ENCODE measurements around the gene TRIM63. TPM values are rescaled to one million over a fixed set of nuclear protein-coding genes. Genes with fewer than 3 reads are reported as not detected.

The TRIM63 gene
- total and polyA plus RNA-seq, 2 of the 8 experiments (the other 6 are each of a cell fraction or from before 2014, with no cell fraction given), result not detected

Small RNAs within 50 kb of the gene (small RNA-seq; reads per million reads assigned to genes)
- gene RF00283 (ENCODE audit: insufficient read depth) (not detected), gene RF00492 (ENCODE audit: insufficient read depth) (not detected)

Other genes with a start within 250 kb of the TRIM63 start
- gene MTFR1L, start 247.7 kb downstream of the TRIM63 start, total RNA-seq (2021; fragmentation: NEBNext Ultra II Directional; extraction: Animal tissue kit (Norgen Biotek cat#: 25700)), result 20.8 and 23.1 TPM in 2 replicates
- 23.1 and 39.9 TPM in 2 replicates for gene MTFR1L, start 247.7 kb downstream of the TRIM63 start, polyA plus RNA-seq (2011; rRNA removed)
- 22.9 and 23.2 TPM in 2 replicates for gene AUNIP, start 208.2 kb downstream of the TRIM63 start, total RNA-seq (2021; fragmentation: NEBNext Ultra II Directional; extraction: Animal tissue kit (Norgen Biotek cat#: 25700))
- 15.4 and 18.6 TPM in 2 replicates for gene AUNIP, start 208.2 kb downstream of the TRIM63 start, polyA plus RNA-seq (2011; rRNA removed)
- 7.3 and 7.7 TPM in 2 replicates for gene PAQR7, start 191.9 kb downstream of the TRIM63 start, total RNA-seq (2021; fragmentation: NEBNext Ultra II Directional; extraction: Animal tissue kit (Norgen Biotek cat#: 25700))
- gene PAQR7, start 191.9 kb downstream of the TRIM63 start, polyA plus RNA-seq (2011; rRNA removed), result 7.4 and 9.0 TPM in 2 replicates
- 561 and 564 TPM in 2 replicates for gene STMN1, start 161.2 kb downstream of the TRIM63 start, total RNA-seq (2021; fragmentation: NEBNext Ultra II Directional; extraction: Animal tissue kit (Norgen Biotek cat#: 25700))
- 78.4 and 116 TPM in 2 replicates for gene STMN1, start 161.2 kb downstream of the TRIM63 start, polyA plus RNA-seq (2011; rRNA removed)
- gene PAFAH2, start 69.6 kb downstream of the TRIM63 start, total RNA-seq (2021; fragmentation: NEBNext Ultra II Directional; extraction: Animal tissue kit (Norgen Biotek cat#: 25700)), result 7.6 and 9.3 TPM in 2 replicates
- 7.7 and 15.6 TPM in 2 replicates for gene PAFAH2, start 69.6 kb downstream of the TRIM63 start, polyA plus RNA-seq (2011; rRNA removed)
- gene EXTL1, start 45.9 kb downstream of the TRIM63 start, total RNA-seq (2021; fragmentation: NEBNext Ultra II Directional; extraction: Animal tissue kit (Norgen Biotek cat#: 25700)), result 1.2 and 1.3 TPM in 2 replicates
- 0.89 and 2.0 TPM in 2 replicates for gene EXTL1, start 45.9 kb downstream of the TRIM63 start, polyA plus RNA-seq (2011; rRNA removed)
- 0.19 TPM in 1 of 2 replicates, not detected in the other for gene SLC30A2, start 21.5 kb downstream of the TRIM63 start, total RNA-seq (2021; fragmentation: NEBNext Ultra II Directional; extraction: Animal tissue kit (Norgen Biotek cat#: 25700))
- 0.76 and 0.78 TPM in 2 replicates for gene SLC30A2, start 21.5 kb downstream of the TRIM63 start, polyA plus RNA-seq (2011; rRNA removed)
- gene PDIK1L, start 44.2 kb upstream of the TRIM63 start, total RNA-seq (2021; fragmentation: NEBNext Ultra II Directional; extraction: Animal tissue kit (Norgen Biotek cat#: 25700)), result 4.5 and 5.2 TPM in 2 replicates
- 0.83 and 0.95 TPM in 2 replicates for gene PDIK1L, start 44.2 kb upstream of the TRIM63 start, polyA plus RNA-seq (2011; rRNA removed)
- gene FAM110D, start 91.4 kb upstream of the TRIM63 start, total RNA-seq (2021; fragmentation: NEBNext Ultra II Directional; extraction: Animal tissue kit (Norgen Biotek cat#: 25700)), result 0.46 and 0.48 TPM in 2 replicates
- gene FAM110D, start 91.4 kb upstream of the TRIM63 start, polyA plus RNA-seq (2011; rRNA removed), result 0.20 and 0.21 TPM in 2 replicates
- gene C1orf232, start 101.3 kb upstream of the TRIM63 start, total RNA-seq (2021; fragmentation: NEBNext Ultra II Directional; extraction: Animal tissue kit (Norgen Biotek cat#: 25700)), result not detected in 2 replicates
- not detected in 2 replicates for gene C1orf232, start 101.3 kb upstream of the TRIM63 start, polyA plus RNA-seq (2011; rRNA removed)
- 38.2 and 40.2 TPM in 2 replicates for gene ZNF593, start 102.3 kb upstream of the TRIM63 start, total RNA-seq (2021; fragmentation: NEBNext Ultra II Directional; extraction: Animal tissue kit (Norgen Biotek cat#: 25700))
- 68.0 and 112 TPM in 2 replicates for gene ZNF593, start 102.3 kb upstream of the TRIM63 start, polyA plus RNA-seq (2011; rRNA removed)
- not detected in 2 replicates for gene ZNF593OS, start 104.2 kb upstream of the TRIM63 start, total RNA-seq (2021; fragmentation: NEBNext Ultra II Directional; extraction: Animal tissue kit (Norgen Biotek cat#: 25700))
- gene ZNF593OS, start 104.2 kb upstream of the TRIM63 start, polyA plus RNA-seq (2011; rRNA removed), result not detected in 2 replicates
- gene CNKSR1, start 109.9 kb upstream of the TRIM63 start, total RNA-seq (2021; fragmentation: NEBNext Ultra II Directional; extraction: Animal tissue kit (Norgen Biotek cat#: 25700)), result 13.0 and 14.5 TPM in 2 replicates
- gene CNKSR1, start 109.9 kb upstream of the TRIM63 start, polyA plus RNA-seq (2011; rRNA removed), result 13.9 and 20.9 TPM in 2 replicates
- 0.65 and 0.90 TPM in 2 replicates for gene CATSPER4, start 123.0 kb upstream of the TRIM63 start, total RNA-seq (2021; fragmentation: NEBNext Ultra II Directional; extraction: Animal tissue kit (Norgen Biotek cat#: 25700))
- gene CATSPER4, start 123.0 kb upstream of the TRIM63 start, polyA plus RNA-seq (2011; rRNA removed), result 0.83 TPM in 2 replicates
- gene CEP85, start 166.6 kb upstream of the TRIM63 start, total RNA-seq (2021; fragmentation: NEBNext Ultra II Directional; extraction: Animal tissue kit (Norgen Biotek cat#: 25700)), result 35.3 and 40.4 TPM in 2 replicates
- gene CEP85, start 166.6 kb upstream of the TRIM63 start, polyA plus RNA-seq (2011; rRNA removed), result 37.4 and 43.7 TPM in 2 replicates
- 77.8 and 84.4 TPM in 2 replicates for gene SH3BGRL3, start 212.5 kb upstream of the TRIM63 start, total RNA-seq (2021; fragmentation: NEBNext Ultra II Directional; extraction: Animal tissue kit (Norgen Biotek cat#: 25700))
- 107 and 120 TPM in 2 replicates for gene SH3BGRL3, start 212.5 kb upstream of the TRIM63 start, polyA plus RNA-seq (2011; rRNA removed)
- gene UBXN11, start 239.0 kb upstream of the TRIM63 start, total RNA-seq (2021; fragmentation: NEBNext Ultra II Directional; extraction: Animal tissue kit (Norgen Biotek cat#: 25700)), result 6.1 and 6.3 TPM in 2 replicates
- 10.4 and 14.8 TPM in 2 replicates for gene UBXN11, start 239.0 kb upstream of the TRIM63 start, polyA plus RNA-seq (2011; rRNA removed)

Measured in H1 (cell line).